Panc1 (cell line): ENCODE results near the gene WWOX.

ENCODE experiments used
- REST ChIP-seq, 2 experiments: IDR thresholded peaks; 2 replicates each; pipeline ENCODE4 v1.6.1; 2011 to 2012; ENCODE audit warnings: low read depth in 2 of 2, control low read depth in 1 of 2, low read length in 1 of 2, mild to moderate bottlenecking in 1 of 2, moderate library complexity in 1 of 2; ENCODE audit not compliant: insufficient read depth in 1 of 2
- TCF7L2 ChIP-seq: IDR thresholded peaks from 2 replicates; pipeline ENCODE4 v1.6.1; 2011; ENCODE audit warnings: mild to moderate bottlenecking, low read depth, low read length, inconsistent platforms
- TF ChIP-seq, protein P1 (sequence below): fragments of 450-650 bp; IDR thresholded peaks from 2 replicates; pipeline ENCODE4 v1.5.1; 2017; ENCODE audit warnings: mild to moderate bottlenecking

DNA sequence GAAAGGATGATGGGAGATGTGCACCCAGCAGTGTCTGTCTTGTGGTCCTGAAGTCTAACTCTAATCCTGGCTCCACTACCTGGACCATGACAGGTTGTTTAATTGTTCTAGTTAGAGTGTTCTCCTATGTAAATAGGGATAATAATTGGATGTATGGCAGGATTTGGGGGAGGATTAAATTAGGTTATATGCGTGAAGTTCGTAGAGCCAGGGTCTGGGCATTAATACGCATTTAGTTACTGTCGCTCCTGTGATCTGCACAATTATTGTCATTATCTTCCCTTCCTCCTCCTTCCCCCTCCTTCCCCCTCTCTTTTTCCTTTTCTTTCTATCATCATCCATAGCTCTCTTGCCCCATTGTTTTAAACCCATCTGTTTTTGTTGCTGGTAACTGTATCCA lies 210.3 kb downstream of the WWOX start:
- TF ChIP-seq, protein P1, sequence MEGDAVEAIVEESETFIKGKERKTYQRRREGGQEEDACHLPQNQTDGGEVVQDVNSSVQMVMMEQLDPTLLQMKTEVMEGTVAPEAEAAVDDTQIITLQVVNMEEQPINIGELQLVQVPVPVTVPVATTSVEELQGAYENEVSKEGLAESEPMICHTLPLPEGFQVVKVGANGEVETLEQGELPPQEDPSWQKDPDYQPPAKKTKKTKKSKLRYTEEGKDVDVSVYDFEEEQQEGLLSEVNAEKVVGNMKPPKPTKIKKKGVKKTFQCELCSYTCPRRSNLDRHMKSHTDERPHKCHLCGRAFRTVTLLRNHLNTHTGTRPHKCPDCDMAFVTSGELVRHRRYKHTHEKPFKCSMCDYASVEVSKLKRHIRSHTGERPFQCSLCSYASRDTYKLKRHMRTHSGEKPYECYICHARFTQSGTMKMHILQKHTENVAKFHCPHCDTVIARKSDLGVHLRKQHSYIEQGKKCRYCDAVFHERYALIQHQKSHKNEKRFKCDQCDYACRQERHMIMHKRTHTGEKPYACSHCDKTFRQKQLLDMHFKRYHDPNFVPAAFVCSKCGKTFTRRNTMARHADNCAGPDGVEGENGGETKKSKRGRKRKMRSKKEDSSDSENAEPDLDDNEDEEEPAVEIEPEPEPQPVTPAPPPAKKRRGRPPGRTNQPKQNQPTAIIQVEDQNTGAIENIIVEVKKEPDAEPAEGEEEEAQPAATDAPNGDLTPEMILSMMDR = no peak
- TF ChIP-seq REST (IDR thresholded peaks at IDR 0.05; ENCODE audit: insufficient read depth in 1 of 2, low read depth in 2 of 2, low read length in 1 of 2) (no peak), TCF7L2 (no peak)
